ENCODE measurements around the gene IL21.

DNA sequence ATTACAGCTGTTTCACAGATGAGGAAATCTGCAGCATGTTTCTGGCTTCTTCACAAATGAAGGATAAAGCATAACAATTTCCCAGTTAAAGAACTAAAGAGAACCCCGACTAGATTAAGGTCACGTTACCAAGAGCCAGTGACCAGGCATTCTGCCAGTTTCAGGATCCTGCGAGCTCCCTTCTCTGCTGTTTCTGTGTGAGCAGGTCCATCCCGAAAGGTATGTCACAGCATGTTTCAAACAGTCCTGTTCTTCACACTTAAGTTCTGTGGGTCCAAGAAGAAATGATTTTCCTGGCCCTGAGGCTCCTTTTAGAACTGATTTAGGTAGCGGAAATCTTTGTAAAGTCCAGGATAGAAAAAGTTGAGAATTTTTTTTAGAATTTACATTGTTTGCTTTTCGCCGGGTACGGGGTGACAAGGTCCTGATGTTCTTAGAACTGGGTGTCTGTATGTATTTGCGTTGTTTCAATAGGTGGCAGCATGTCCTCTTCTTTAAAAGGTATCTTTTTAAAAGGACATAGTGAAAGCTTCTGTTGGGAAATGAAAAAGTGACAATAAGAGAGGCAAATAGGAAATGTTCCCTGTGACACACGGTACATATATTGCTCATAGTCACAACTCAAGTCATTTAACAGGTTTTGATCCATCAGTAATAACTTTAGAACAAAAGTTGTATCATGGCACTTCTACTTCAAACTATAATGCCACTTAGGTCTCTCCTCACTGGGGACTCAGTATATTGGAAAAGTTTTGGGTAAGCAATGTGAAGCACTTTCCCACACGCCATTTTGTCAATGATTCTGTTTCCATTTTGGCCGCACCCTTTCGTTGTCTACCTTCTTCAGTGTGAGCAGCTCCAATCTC lies 18.4 kb downstream of the IL21 start:
- TF ChIP-seq POLR2A (IDR thresholded peaks at IDR 0.05) = no peak
- TF ChIP-seq, protein P1, sequence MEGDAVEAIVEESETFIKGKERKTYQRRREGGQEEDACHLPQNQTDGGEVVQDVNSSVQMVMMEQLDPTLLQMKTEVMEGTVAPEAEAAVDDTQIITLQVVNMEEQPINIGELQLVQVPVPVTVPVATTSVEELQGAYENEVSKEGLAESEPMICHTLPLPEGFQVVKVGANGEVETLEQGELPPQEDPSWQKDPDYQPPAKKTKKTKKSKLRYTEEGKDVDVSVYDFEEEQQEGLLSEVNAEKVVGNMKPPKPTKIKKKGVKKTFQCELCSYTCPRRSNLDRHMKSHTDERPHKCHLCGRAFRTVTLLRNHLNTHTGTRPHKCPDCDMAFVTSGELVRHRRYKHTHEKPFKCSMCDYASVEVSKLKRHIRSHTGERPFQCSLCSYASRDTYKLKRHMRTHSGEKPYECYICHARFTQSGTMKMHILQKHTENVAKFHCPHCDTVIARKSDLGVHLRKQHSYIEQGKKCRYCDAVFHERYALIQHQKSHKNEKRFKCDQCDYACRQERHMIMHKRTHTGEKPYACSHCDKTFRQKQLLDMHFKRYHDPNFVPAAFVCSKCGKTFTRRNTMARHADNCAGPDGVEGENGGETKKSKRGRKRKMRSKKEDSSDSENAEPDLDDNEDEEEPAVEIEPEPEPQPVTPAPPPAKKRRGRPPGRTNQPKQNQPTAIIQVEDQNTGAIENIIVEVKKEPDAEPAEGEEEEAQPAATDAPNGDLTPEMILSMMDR (IDR thresholded peaks at IDR 0.05) = peak in 5 of 6 experiments; percentile 29 to 54 (median 44)
